GM23338 (cell line): ENCODE measurements around the gene SHISA6. TPM values are rescaled to one million over a fixed set of nuclear protein-coding genes. Genes with fewer than 3 reads are reported as not detected.

ENCODE experiments used
- ATAC-seq: fragments of 200-7000 bp; cut with Tn5 transposase; 3 replicates; pipeline ENCODE4 v1.9.1; 2020
- DNase-seq: peaks from one replicate; pipeline ENCODE4 v3.0.0-alpha.2; 2015; ENCODE audit warnings: low spot score
- H2AFZ ChIP-seq: fragments of 200-600 bp; sonication (generic); 2 replicates; pipeline ENCODE4 v1.8.0; 2016; ENCODE audit warnings: antibody characterized with exemption, mild to moderate bottlenecking, moderate library complexity
- H3F3A ChIP-seq: fragments of 200-600 bp; sonication (generic); replicated peaks from 2 replicates; pipeline ENCODE4 v1.8.0; 2017; ENCODE audit warnings: antibody characterized with exemption, mixed run types, low read depth
- H3K27ac ChIP-seq: fragments of 200-600 bp; sonication (generic); 2 replicates; pipeline ENCODE4 v1.6.1; 2016; ENCODE audit warnings: low read depth
- H3K27me3 ChIP-seq: fragments of 200-600 bp; sonication (generic); 2 replicates; pipeline ENCODE4 v1.8.0; 2016; ENCODE audit warnings: mild to moderate bottlenecking, mixed run types, moderate library complexity; ENCODE audit not compliant: insufficient read depth
- H3K36me3 ChIP-seq: fragments of 200-600 bp; sonication (generic); 2 replicates; pipeline ENCODE4 v1.8.0; 2016; ENCODE audit warnings: mild to moderate bottlenecking; ENCODE audit not compliant: insufficient read depth
- H3K4me1 ChIP-seq: fragments of 200-600 bp; sonication (generic); 2 replicates; pipeline ENCODE4 v1.8.0; 2016; ENCODE audit warnings: mild to moderate bottlenecking, moderate library complexity; ENCODE audit not compliant: insufficient read depth
- H3K4me2 ChIP-seq: fragments of 200-600 bp; sonication (generic); 2 replicates; pipeline ENCODE4 v1.7.1; 2017; ENCODE audit warnings: mixed run types
- H3K4me3 ChIP-seq: fragments of 200-600 bp; sonication (generic); 2 replicates; pipeline ENCODE4 v1.6.1; 2016; ENCODE audit warnings: mixed run types
- H3K79me2 ChIP-seq: fragments of 200-600 bp; sonication (generic); replicated peaks from 2 replicates; pipeline ENCODE4 v1.8.0; 2017; ENCODE audit warnings: mild to moderate bottlenecking; ENCODE audit not compliant: insufficient read depth
- H3K9me2 ChIP-seq: fragments of 200-600 bp; sonication (generic); 2 replicates; pipeline ENCODE4 v1.8.0; 2017; ENCODE audit not compliant: insufficient read depth
- H4K20me1 ChIP-seq: fragments of 200-600 bp; sonication (generic); replicated peaks from 2 replicates; pipeline ENCODE4 v1.8.0; 2017; ENCODE audit warnings: mild to moderate bottlenecking; ENCODE audit not compliant: insufficient read depth
- H3K27ac Mint-ChIP-seq: 2 replicates; pipeline ENCODE4 v1.8.0; 2020; ENCODE audit warnings: inconsistent platforms, mild to moderate bottlenecking, moderate library complexity, mixed read lengths
- H3K27me3 Mint-ChIP-seq: 3 replicates; pipeline ENCODE4 v1.8.0; 2022; ENCODE audit warnings: low read depth, mild to moderate bottlenecking, moderate library complexity, mixed read lengths, inconsistent platforms; ENCODE audit not compliant: insufficient read depth, poor library complexity
- H3K36me3 Mint-ChIP-seq: 3 replicates; pipeline ENCODE4 v1.8.0; 2021; ENCODE audit warnings: low read depth, mild to moderate bottlenecking, inconsistent platforms, moderate library complexity, mixed read lengths
- H3K4me1 Mint-ChIP-seq: 3 replicates; pipeline ENCODE4 v1.8.0; 2020; ENCODE audit warnings: mild to moderate bottlenecking, inconsistent platforms, mixed read lengths
- H3K4me3 Mint-ChIP-seq: 3 replicates; pipeline ENCODE4 v1.8.0; 2021; ENCODE audit warnings: moderate library complexity, mild to moderate bottlenecking, inconsistent platforms, mixed read lengths
- H3K9me3 Mint-ChIP-seq: 3 replicates; pipeline ENCODE4 v1.8.0; 2020; ENCODE audit warnings: moderate library complexity, mild to moderate bottlenecking, inconsistent platforms, mixed read lengths
- CTCF ChIP-seq, 2 experiments: fragments of 200-600 bp in 1 of 2; sonication (generic) in 1 of 2; conservative IDR thresholded peaks; 2 replicates each; pipeline versions ENCODE4 v1.5.1 to v1.6.1; 2016 to 2017; ENCODE audit warnings: antibody characterized with exemption in 2 of 2, low read depth in 2 of 2, mild to moderate bottlenecking in 2 of 2, moderate library complexity in 1 of 2
- ETS1 ChIP-seq: IDR thresholded peaks from 2 replicates; pipeline ENCODE4 v1.6.1; 2016; ENCODE audit warnings: antibody characterized with exemption
- EZH2phosphoT487 ChIP-seq: fragments of 200-600 bp; sonication (generic); IDR thresholded peaks from one replicate; pipeline ENCODE4 v1.8.1; 2018; ENCODE audit warnings: antibody characterized with exemption; ENCODE audit not compliant: unreplicated experiment
- JUNB ChIP-seq: IDR thresholded peaks from one replicate; pipeline ENCODE4 v1.6.1; 2016; ENCODE audit warnings: antibody characterized with exemption; ENCODE audit not compliant: unreplicated experiment
- NANOG ChIP-seq: IDR thresholded peaks from 2 replicates; pipeline ENCODE4 v1.6.1; 2016; ENCODE audit warnings: antibody characterized with exemption, borderline replicate concordance
- ZNF114 ChIP-seq: fragments of 250-450 bp; sonication (Bioruptor Pico); IDR thresholded peaks from 2 replicates; pipeline ENCODE4 v1.5.0; 2020; ENCODE audit warnings: mild to moderate bottlenecking, moderate library complexity
- ZNF331 ChIP-seq: fragments of 250-450 bp; sonication (Bioruptor Pico); IDR thresholded peaks from 2 replicates; pipeline ENCODE4 v1.5.0; 2020; ENCODE audit warnings: low read depth, mild to moderate bottlenecking, moderate library complexity
- ZNF462 ChIP-seq: fragments of 250-450 bp; sonication (Bioruptor Pico); IDR thresholded peaks from 2 replicates; pipeline ENCODE4 v1.5.0; 2020; ENCODE audit warnings: mild to moderate bottlenecking, moderate library complexity
- polyA plus RNA-seq: library from polyadenylated mRNA; unstranded; fragments of >200 nt; fragmentation: Nextera tagmentation; extraction: Ambion mirVana; gene quantifications from 2 replicates; pipeline ENCODE4 v1.2.1, GENCODE V29; 2016
- total RNA-seq: library from RNA; depleted of rRNA; stranded (reverse); fragments of >200 nt; shearing (Covaris generic); gene quantifications from 2 replicates; pipeline ENCODE4 v1.2.3, GENCODE V29; 2014

SHISA6 gene
- total and polyA plus RNA-seq, 2 experiments from 2014 or later, result 0.52 TPM; not detected in 1

GRCh38 chr17:11221196-11221595 lies 19.8 kb upstream of the SHISA6 start:
- H2AFZ ChIP-seq, result no peak overlapping the region
- H3K9me2 ChIP-seq, result no peaks in the 10 kb centered on the region
- H3K4me3 Mint-ChIP-seq, result no peak overlapping the region
- ATAC-seq (no peak), DNase-seq (no peak)
- H3K36me3 Mint-ChIP-seq, result peaks cover 57% of the 10 kb centered on the region
- no peaks in the 10 kb centered on the region for H3F3A ChIP-seq
- H3K4me2 ChIP-seq, result no peak overlapping the region
- no peaks in the 10 kb centered on the region for H3K27me3 ChIP-seq
- H3K4me3 ChIP-seq, result no peak overlapping the region
- TF ChIP-seq JUNB, result no peak
- TF ChIP-seq NANOG, result no peak
- no peak for TF ChIP-seq EZH2phosphoT487
- TF ChIP-seq CTCF (conservative IDR thresholded peaks at IDR 0.05; ENCODE audit: low read depth in 2 of 2), result no peak
- TF ChIP-seq ZNF462 (CRISPR knock-in tag), result no peak
- TF ChIP-seq ETS1, result no peak
- no peak for TF ChIP-seq ZNF331
- TF ChIP-seq ZNF114 (CRISPR knock-in tag), result no peak
- peaks cover 99% of the 10 kb centered on the region for H3K9me3 Mint-ChIP-seq
- H3K4me1 ChIP-seq, result no peaks in the 10 kb centered on the region
- H4K20me1 ChIP-seq, result no peaks in the 10 kb centered on the region
- H3K79me2 ChIP-seq, result no peaks in the 10 kb centered on the region
- H3K27me3 Mint-ChIP-seq, result peaks cover 4% of the 10 kb centered on the region
- H3K4me1 Mint-ChIP-seq, result no peaks in the 10 kb centered on the region
- H3K27ac ChIP-seq, result no peak overlapping the region
- H3K36me3 ChIP-seq, result peaks cover 16% of the 10 kb centered on the region
- H3K27ac Mint-ChIP-seq, result no peak overlapping the region
